ENCODE data around the gene GRIP2. TPM values are rescaled to one million over a fixed set of nuclear protein-coding genes. Genes with fewer than 3 reads are reported as not detected.

Gene GRIP2
- polyA plus RNA-seq, 3 donors = not detected

GRCh38 chr3:14483286-14483685, 56.9 kb downstream of the GRIP2 start:
- no peak overlapping the region for H3K4me2 ChIP-seq (replicated peaks; ENCODE audit: extremely low read depth, low read length, poor library complexity, severe bottlenecking)
- Mint-ChIP-seq H3K4me3 (no peak overlapping the region), H3K27me3 (ENCODE audit: low read depth in 3 of 3) (no peaks in the 10 kb centered on the region), H3K27ac (peak overlapping the region in 3 of 7 donors; percentile 4 to 75 (median 13)), H3K4me1 (no peaks in the 10 kb centered on the region), H3K36me3 (peaks cover 96 to 100% of the 10 kb centered on the region in 2 donors), H3K9me3 (no peaks in the 10 kb centered on the region)
- TF ChIP-seq, protein P1, sequence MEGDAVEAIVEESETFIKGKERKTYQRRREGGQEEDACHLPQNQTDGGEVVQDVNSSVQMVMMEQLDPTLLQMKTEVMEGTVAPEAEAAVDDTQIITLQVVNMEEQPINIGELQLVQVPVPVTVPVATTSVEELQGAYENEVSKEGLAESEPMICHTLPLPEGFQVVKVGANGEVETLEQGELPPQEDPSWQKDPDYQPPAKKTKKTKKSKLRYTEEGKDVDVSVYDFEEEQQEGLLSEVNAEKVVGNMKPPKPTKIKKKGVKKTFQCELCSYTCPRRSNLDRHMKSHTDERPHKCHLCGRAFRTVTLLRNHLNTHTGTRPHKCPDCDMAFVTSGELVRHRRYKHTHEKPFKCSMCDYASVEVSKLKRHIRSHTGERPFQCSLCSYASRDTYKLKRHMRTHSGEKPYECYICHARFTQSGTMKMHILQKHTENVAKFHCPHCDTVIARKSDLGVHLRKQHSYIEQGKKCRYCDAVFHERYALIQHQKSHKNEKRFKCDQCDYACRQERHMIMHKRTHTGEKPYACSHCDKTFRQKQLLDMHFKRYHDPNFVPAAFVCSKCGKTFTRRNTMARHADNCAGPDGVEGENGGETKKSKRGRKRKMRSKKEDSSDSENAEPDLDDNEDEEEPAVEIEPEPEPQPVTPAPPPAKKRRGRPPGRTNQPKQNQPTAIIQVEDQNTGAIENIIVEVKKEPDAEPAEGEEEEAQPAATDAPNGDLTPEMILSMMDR (IDR thresholded peaks at IDR 0.05) = no peak
- intact Hi-C loops (cut with micrococcal nuclease) = no loop called here
- no peaks in the 10 kb centered on the region for H3K9me3 ChIP-seq (replicated peaks in 1 of 2; ENCODE audit: control insufficient read depth in 1 of 2, insufficient read depth in 1 of 2, low read length in 2 of 2)
- no peak overlapping the region for H3K9ac ChIP-seq (ENCODE audit: insufficient read depth, low read length, poor library complexity, severe bottlenecking)
- H2AFZ ChIP-seq (ENCODE audit: insufficient read depth, low read depth, low read length, poor library complexity, severe bottlenecking) = no peak overlapping the region
- H3K79me2 ChIP-seq (ENCODE audit: insufficient read depth, low read length) = no peaks in the 10 kb centered on the region
- WGBS (ENCODE audit: insufficient coverage) = 80% methylated on average over 1 of the region's 1 CpG
- no peaks in the 10 kb centered on the region for H3K4me1 ChIP-seq (ENCODE audit: control insufficient read depth in 1 of 2, insufficient read depth in 2 of 2, low read length in 2 of 2)
- H4K20me1 ChIP-seq (ENCODE audit: insufficient read depth, low read length) = peaks cover 92% of the 10 kb centered on the region
- H3K27ac ChIP-seq (ENCODE audit: low read depth in 1 of 2, low read length in 2 of 2) = no peak overlapping the region
- H3K36me3 ChIP-seq (replicated peaks in 1 of 2; ENCODE audit: control insufficient read depth in 1 of 2, insufficient read depth in 2 of 2, low read length in 2 of 2) = peaks cover 99% of the 10 kb centered on the region in 2 donors
- no peak overlapping the region for H3K4me3 ChIP-seq (replicated peaks in 1 of 3; ENCODE audit: low read depth in 2 of 3, low read length in 3 of 3)
- DNase-seq = no peak
- H3K27me3 ChIP-seq (ENCODE audit: control insufficient read depth in 2 of 2, insufficient read depth in 2 of 2, low read length in 2 of 2) = no peaks in the 10 kb centered on the region

- no peak overlapping the region for H3K4me2 ChIP-seq (replicated peaks; ENCODE audit: extremely low read depth, low read length, poor library complexity, severe bottlenecking)
- Mint-ChIP-seq H3K36me3 (peaks cover 96 to 100% of the 10 kb centered on the region in 2 donors), H3K4me1 (no peaks in the 10 kb centered on the region), H3K27me3 (ENCODE audit: low read depth in 3 of 3) (no peaks in the 10 kb centered on the region), H3K9me3 (no peaks in the 10 kb centered on the region), H3K27ac (no peak overlapping the region), H3K4me3 (no peak overlapping the region)
- no peaks in the 10 kb centered on the region for H3K4me1 ChIP-seq (ENCODE audit: control insufficient read depth in 1 of 2, insufficient read depth in 2 of 2, low read length in 2 of 2)
- no peaks in the 10 kb centered on the region for H3K79me2 ChIP-seq (ENCODE audit: insufficient read depth, low read length)
- 95% methylated on average over 2 of the region's 2 CpGs for WGBS (ENCODE audit: insufficient coverage)
- peaks cover 92% of the 10 kb centered on the region for H4K20me1 ChIP-seq (ENCODE audit: insufficient read depth, low read length)
- no peak overlapping the region for H2AFZ ChIP-seq (ENCODE audit: insufficient read depth, low read depth, low read length, poor library complexity, severe bottlenecking)
- no peak overlapping the region for H3K9ac ChIP-seq (ENCODE audit: insufficient read depth, low read length, poor library complexity, severe bottlenecking)
- H3K9me3 ChIP-seq (replicated peaks in 1 of 2; ENCODE audit: control insufficient read depth in 1 of 2, insufficient read depth in 1 of 2, low read length in 2 of 2) = no peaks in the 10 kb centered on the region
- H3K27me3 ChIP-seq (ENCODE audit: control insufficient read depth in 2 of 2, insufficient read depth in 2 of 2, low read length in 2 of 2) = no peaks in the 10 kb centered on the region
- no peak overlapping the region for H3K27ac ChIP-seq (ENCODE audit: low read depth in 1 of 2, low read length in 2 of 2)
- H3K36me3 ChIP-seq (replicated peaks in 1 of 2; ENCODE audit: control insufficient read depth in 1 of 2, insufficient read depth in 2 of 2, low read length in 2 of 2) = peaks cover 99% of the 10 kb centered on the region in 2 donors
- intact Hi-C loops (cut with micrococcal nuclease) = no loop called here
- H3K4me3 ChIP-seq (replicated peaks in 1 of 3; ENCODE audit: low read depth in 2 of 3, low read length in 3 of 3) = no peak overlapping the region
- DNase-seq = no peak
- TF ChIP-seq, protein P1 (IDR thresholded peaks at IDR 0.05) = no peak
Measured at GRCh38 chr3:14482271-14482721, 57.8 kb downstream of the GRIP2 start.

Measured in CD14-positive monocyte (primary cell).